HepG2 (cell line): ENCODE results near the gene LRIG3. TPM values are rescaled to one million over a fixed set of nuclear protein-coding genes. Genes with fewer than 3 reads are reported as not detected.

Source experiments
- ATAC-seq: fragments of 200-7000 bp; cut with Tn5 transposase; 3 replicates; pipeline ENCODE4 v1.9.1; 2020; ENCODE audit warnings: mild to moderate bottlenecking, moderate library complexity
- BruUV-seq: library from RNA; stranded (reverse); fragments of 400-500 nt; replicated peaks from 2 replicates; lab custom pipeline; 2021; lab: Mats Ljungman, UMichigan
- CTCF ChIA-PET: fragments of 300-600 bp; formaldehyde crosslinking; extraction: SDS; loops from one replicate; lab custom pipeline; 2021; ENCODE audit warnings: low total read pairs, inconsistent platforms, low intra/inter-chr PET ratio; lab: Yijun Ruan, JAX
- POLR2A ChIA-PET: fragments of 350-600 bp; sonication (Branson Sonifier 250); formaldehyde crosslinking; loops from one replicate; lab custom pipeline; 2020; ENCODE audit warnings: antibody characterized with exemption, inconsistent platforms; lab: Yijun Ruan, JAX
- DNase-seq: peaks from one replicate; pipeline ENCODE4 v3.0.0-alpha.2; 2015; ENCODE audit warnings: low spot score
- FAIRE-seq: peaks from 3 replicates; lab custom pipeline; 2011; peaks lifted over from hg19 to GRCh38; lab: Jason Lieb, UNC
- H2AFZ ChIP-seq: one replicate; pipeline ENCODE4 v1.6.1; 2011; ENCODE audit warnings: low read length, inconsistent platforms
- H3K27ac ChIP-seq: fragments of 300-600 bp; 3 replicates; pipeline ENCODE4 v1.8.0; 2011; ENCODE audit warnings: mixed run types, mild to moderate bottlenecking, mixed read lengths, low read length, inconsistent platforms; ENCODE audit not compliant: insufficient read depth; ENCODE audit errors: extremely low read length
- H3K27me3 ChIP-seq, 2 experiments: fragments of 200-600 bp in 1 of 2; 2 replicates in 1 of 2; 3 replicates in 1 of 2; pipeline versions ENCODE4 v1.6.0 to v1.8.0; 2011; ENCODE audit warnings: low read length in 2 of 2, mild to moderate bottlenecking in 2 of 2, moderate library complexity in 2 of 2, inconsistent platforms in 1 of 2; ENCODE audit not compliant: insufficient read depth in 2 of 2, control insufficient read depth in 1 of 2
- H3K36me3 ChIP-seq, 2 experiments: fragments of 200-600 bp in 1 of 2; replicated peaks in 1 of 2; 2 replicates in 1 of 2; 3 replicates in 1 of 2; pipeline versions ENCODE4 v1.5.1 to v1.8.0; 2011; ENCODE audit warnings: low read length in 2 of 2, inconsistent platforms in 1 of 2; ENCODE audit not compliant: insufficient read depth in 2 of 2, control insufficient read depth in 1 of 2
- H3K4me1 ChIP-seq: 2 replicates; pipeline ENCODE4 v1.5.1; 2012; ENCODE audit warnings: low read length, inconsistent platforms; ENCODE audit not compliant: insufficient read depth
- H3K4me2 ChIP-seq: 2 replicates; pipeline ENCODE4 v1.6.0; 2011; ENCODE audit warnings: low read depth, low read length, inconsistent platforms
- H3K4me3 ChIP-seq, 3 experiments: fragments of 200-600 bp in 1 of 3; sonication (generic), shearing (Covaris generic) in 1 of 3; replicated peaks in 1 of 3; 2 replicates each; pipeline ENCODE4 v1.5.1; 2011 to 2016; ENCODE audit warnings: low read length in 3 of 3, inconsistent platforms in 2 of 3, low read depth in 2 of 3, mild to moderate bottlenecking in 2 of 3, control low read depth in 1 of 3, mixed read lengths in 1 of 3; ENCODE audit not compliant: insufficient read depth in 1 of 3
- H3K79me2 ChIP-seq: one replicate; pipeline ENCODE4 v1.6.1; 2011; ENCODE audit warnings: low read length, inconsistent platforms; ENCODE audit not compliant: insufficient read depth
- H3K9ac ChIP-seq: 2 replicates; pipeline ENCODE4 v1.6.0; 2011; ENCODE audit warnings: mild to moderate bottlenecking, low read depth, low read length, inconsistent platforms; ENCODE audit not compliant: insufficient read depth
- H3K9me3 ChIP-seq: 2 replicates; pipeline ENCODE4 v1.5.1; 2012; ENCODE audit warnings: mild to moderate bottlenecking, low read length
- H4K20me1 ChIP-seq: 2 replicates; pipeline ENCODE4 v1.6.0; 2011; ENCODE audit warnings: inconsistent platforms, mild to moderate bottlenecking, low read length, moderate library complexity; ENCODE audit not compliant: insufficient read depth
- ARNTL ChIP-seq: sonication (generic); formaldehyde crosslinking; IDR thresholded peaks from 2 replicates; pipeline ENCODE4 v1.4.0; 2020; ENCODE audit warnings: mild to moderate bottlenecking, missing genetic modification reagents
- FLYWCH1 ChIP-seq: sonication (generic); formaldehyde crosslinking; IDR thresholded peaks from 2 replicates; pipeline ENCODE4 v1.8.1; 2023; ENCODE audit warnings: mild to moderate bottlenecking, missing genetic modification reagents
- FOXM1 ChIP-seq: sonication (generic); formaldehyde crosslinking; IDR thresholded peaks from 2 replicates; pipeline ENCODE4 v1.5.0; 2020; ENCODE audit warnings: missing genetic modification reagents
- FOXP1 ChIP-seq, 2 experiments: fragments of 450-650 bp in 1 of 2; IDR thresholded peaks; 2 replicates each; pipeline ENCODE4 v1.6.1; 2017 to 2018; ENCODE audit warnings: antibody characterized with exemption in 1 of 2
- LBX2 ChIP-seq: sonication (generic); formaldehyde crosslinking; IDR thresholded peaks from 2 replicates; pipeline ENCODE4 v1.5.0; 2020; ENCODE audit warnings: missing genetic modification reagents, mild to moderate bottlenecking, borderline replicate concordance
- RFX1 ChIP-seq: fragments of 450-650 bp; IDR thresholded peaks from 2 replicates; pipeline ENCODE4 v1.6.1; 2017
- SCMH1 ChIP-seq: sonication (generic); formaldehyde crosslinking; IDR thresholded peaks from 2 replicates; pipeline ENCODE4 v1.9.0; 2021; ENCODE audit warnings: missing genetic modification reagents, mild to moderate bottlenecking, borderline replicate concordance
- TERF1 ChIP-seq: sonication (generic); formaldehyde crosslinking; IDR thresholded peaks from 2 replicates; pipeline ENCODE4 v1.8.0; 2022; ENCODE audit warnings: mild to moderate bottlenecking, missing genetic modification reagents, moderate library complexity
- YY1 ChIP-seq: IDR thresholded peaks from 2 replicates; pipeline ENCODE4 v1.6.1; 2011; ENCODE audit warnings: low read length, low read depth, moderate library complexity, mild to moderate bottlenecking; ENCODE audit not compliant: insufficient read depth, insufficient replicate concordance
- ZBTB14 ChIP-seq: sonication (generic); formaldehyde crosslinking; IDR thresholded peaks from 2 replicates; pipeline ENCODE4 v1.4.0; 2020; ENCODE audit warnings: missing genetic modification reagents
- ZBTB8A ChIP-seq: sonication (generic); formaldehyde crosslinking; IDR thresholded peaks from 2 replicates; pipeline ENCODE4 v1.4.0; 2020; ENCODE audit warnings: mild to moderate bottlenecking, low read depth, missing genetic modification reagents, borderline replicate concordance
- ZEB1 ChIP-seq: IDR thresholded peaks from 2 replicates; pipeline ENCODE4 v1.6.1; 2012; ENCODE audit warnings: mild to moderate bottlenecking, low read depth, inconsistent platforms; ENCODE audit not compliant: insufficient replicate concordance
- ZKSCAN5 ChIP-seq: sonication (generic); formaldehyde crosslinking; IDR thresholded peaks from 2 replicates; pipeline ENCODE4 v1.5.1; 2020; ENCODE audit warnings: mild to moderate bottlenecking, missing genetic modification reagents
- ZNF530 ChIP-seq: sonication (generic); formaldehyde crosslinking; IDR thresholded peaks from 2 replicates; pipeline ENCODE4 v1.5.0; 2020; ENCODE audit warnings: low read depth, mild to moderate bottlenecking, missing genetic modification reagents
- ZNF546 ChIP-seq: sonication (generic); formaldehyde crosslinking; conservative IDR thresholded peaks from 2 replicates; pipeline ENCODE4 v1.8.1; 2023; ENCODE audit warnings: mild to moderate bottlenecking, missing genetic modification reagents
- ZNF552 ChIP-seq: sonication (generic); formaldehyde crosslinking; IDR thresholded peaks from 2 replicates; pipeline ENCODE4 v1.9.0; 2022; ENCODE audit warnings: missing genetic modification reagents, mild to moderate bottlenecking, borderline replicate concordance
- ZNF878 ChIP-seq: sonication (generic); formaldehyde crosslinking; IDR thresholded peaks from 2 replicates; pipeline ENCODE4 v1.8.1; 2023; ENCODE audit warnings: mild to moderate bottlenecking, missing genetic modification reagents, moderate library complexity
- WGBS: methylation state at CpG from one replicate; pipeline ENCODE4 v1.1.6; 2017; ENCODE audit warnings: low lambda C conversion rate; 5-methylcytosine and 5-hydroxymethylcytosine counted together
- in situ Hi-C: cut with HindIII; loops from 2 replicates; pipeline ENCODE4 v1.10.0; 2017; ENCODE audit warnings: low pct_unique_long_range_greater_than_20kb; ENCODE audit not compliant: extremely low pct_ligation_motif_present
- intact Hi-C: fragments of 100-400 bp; cut with micrococcal nuclease; formaldehyde crosslinking; loops from one replicate; pipeline ENCODE4 v1.10.0; 2022; ENCODE audit not compliant: unreplicated experiment
- polyA plus RNA-seq, 8 experiments: library from polyadenylated mRNA; depleted of rRNA in 3 of 8; stranded (reverse) in 7 of 8; unstranded in 1 of 8; fragments of >200 nt; fragmentation: Illumina TruSeq in 4 of 8; extraction: Trizol in 4 of 8; gene quantifications; 2 replicates each; pipeline versions ENCODE4 v1.2.1 to v1.2.3, GENCODE V29; 2011 to 2016; ENCODE audit warnings: low read depth in 4 of 8, missing spikeins in 1 of 8, mixed read lengths in 1 of 8; ENCODE audit not compliant: insufficient read depth in 1 of 8
- total RNA-seq, 5 experiments: library from RNA; depleted of rRNA; stranded (reverse); fragments of >200 nt; fragmentation: Illumina TruSeq; extraction: Trizol; gene quantifications; 2 replicates each; pipeline ENCODE4 v1.2.3, GENCODE V29; 2016; ENCODE audit warnings: low read depth in 1 of 5

The LRIG3 gene
- total and polyA plus RNA-seq, 2 of the 13 experiments (the other 11 are each of a cell fraction or from before 2014, with no cell fraction given) = 7.7 to 17.4 TPM

GRCh38 chr12:58957298-58957697 lies 37.0 kb upstream of the LRIG3 start:
- ATAC-seq (no peak), FAIRE-seq (no peak), DNase-seq (no peak)
- Histone ChIP-seq H3K27me3 (no peaks in the 10 kb centered on the region), H3K27ac (no peak overlapping the region), H3K9ac (no peak overlapping the region), H3K4me3 (no peak overlapping the region), H3K36me3 (no peaks in the 10 kb centered on the region), H3K79me2 (no peaks in the 10 kb centered on the region), H2AFZ (no peak overlapping the region), H3K4me1 (no peaks in the 10 kb centered on the region), H4K20me1 (no peaks in the 10 kb centered on the region), H3K4me2 (no peak overlapping the region), H3K9me3 (no peaks in the 10 kb centered on the region)
- CTCF ChIA-PET = no interaction called here
- under 1% methylated on average over 4 of the region's 4 CpGs for WGBS
- in situ Hi-C loops = no loop called here
- TF ChIP-seq SCMH1 (CRISPR knock-in tag) (no peak), ZBTB14 (CRISPR knock-in tag) (no peak), ZNF552 (CRISPR knock-in tag) (no peak), ZNF878 (no peak), ZNF530 (CRISPR knock-in tag) (no peak)
- POLR2A ChIA-PET = no interaction called here
- intact Hi-C loops = no loop called here
- BruUV-seq = no TSS peak

- WGBS = 0% methylated on average over 1 of the region's 1 CpG
- BruUV-seq = no TSS peak
- TF ChIP-seq ZBTB8A (CRISPR knock-in tag) = no peak
- TF ChIP-seq LBX2 (CRISPR knock-in tag) = no peak
- no peak for TF ChIP-seq ZEB1
- TF ChIP-seq YY1 = no peak
- TF ChIP-seq ZKSCAN5 (CRISPR knock-in tag) = no peak
- TF ChIP-seq FOXP1 (IDR thresholded peaks at IDR 0.05) = no peak
- no peak for TF ChIP-seq FOXP1 (CRISPR knock-in tag; IDR thresholded peaks at IDR 0.05)
- no peak for TF ChIP-seq FOXM1 (CRISPR knock-in tag)
- TF ChIP-seq ARNTL (CRISPR knock-in tag) = no peak
- no peak for TF ChIP-seq RFX1
- TF ChIP-seq ZNF546 = no peak
- no peak for TF ChIP-seq FLYWCH1 (CRISPR knock-in tag)
- no peak for TF ChIP-seq TERF1 (CRISPR knock-in tag)
Measured at GRCh38 chr12:58955849-58956248, 35.5 kb upstream of the LRIG3 start.

More at GRCh38 chr12:58955849-58956248, 35.5 kb upstream of the LRIG3 start:
- no peak overlapping the region for H3K4me3 ChIP-seq
- ChIA-PET POLR2A (no interaction called here), CTCF (no interaction called here)
- no peaks in the 10 kb centered on the region for H3K36me3 ChIP-seq
- H3K4me1 ChIP-seq = no peaks in the 10 kb centered on the region
- no peak overlapping the region for H2AFZ ChIP-seq
- no peak overlapping the region for H3K9ac ChIP-seq
- FAIRE-seq = no peak
- no peak for ATAC-seq
- no peaks in the 10 kb centered on the region for H3K9me3 ChIP-seq
- intact Hi-C loops = no loop called here
- DNase-seq = no peak
- in situ Hi-C loops = no loop called here
- H3K4me2 ChIP-seq = no peak overlapping the region
- H3K27ac ChIP-seq = no peak overlapping the region
- no peaks in the 10 kb centered on the region for H3K79me2 ChIP-seq
- H4K20me1 ChIP-seq = no peaks in the 10 kb centered on the region
- H3K27me3 ChIP-seq = no peaks in the 10 kb centered on the region
